ENCODE measurements around the gene ATP2B1. TPM values are rescaled to one million over a fixed set of nuclear protein-coding genes. Genes with fewer than 3 reads are reported as not detected.

ATP2B1 gene
- total and polyA plus RNA-seq, 2 of the 13 experiments (the other 11 are each of a cell fraction or from before 2014, with no cell fraction given) = 12.1 to 60.2 TPM

GRCh38 chr12:89709995-89710872 lies 1.6 kb upstream of the ATP2B1 start (continued):
- no peak for TF ChIP-seq PATZ1 (CRISPR knock-in tag; IDR thresholded peaks at IDR 0.05)
- no peak for TF ChIP-seq ZNF451 (CRISPR knock-in tag; IDR thresholded peaks at IDR 0.05)
- no peak for TF ChIP-seq JUN (CRISPR knock-in tag; IDR thresholded peaks at IDR 0.05)
- TF ChIP-seq HNRNPUL1 (IDR thresholded peaks at IDR 0.05; ENCODE audit: low read depth, low read length) = no peak
- TF ChIP-seq SP5 (CRISPR knock-in tag; IDR thresholded peaks at IDR 0.05; ENCODE audit: borderline replicate concordance, low read depth) = no peak
- peak; percentile 45; the same call in 1 of the 2 replicates for TF ChIP-seq KMT2B (CRISPR knock-in tag; IDR thresholded peaks at IDR 0.05)
- 0 out of 2 replicates have a peak, but pooled peaks have one; percentile 36 for TF ChIP-seq ZNF839 (CRISPR knock-in tag; IDR thresholded peaks at IDR 0.05; ENCODE audit: borderline replicate concordance)

DNA sequence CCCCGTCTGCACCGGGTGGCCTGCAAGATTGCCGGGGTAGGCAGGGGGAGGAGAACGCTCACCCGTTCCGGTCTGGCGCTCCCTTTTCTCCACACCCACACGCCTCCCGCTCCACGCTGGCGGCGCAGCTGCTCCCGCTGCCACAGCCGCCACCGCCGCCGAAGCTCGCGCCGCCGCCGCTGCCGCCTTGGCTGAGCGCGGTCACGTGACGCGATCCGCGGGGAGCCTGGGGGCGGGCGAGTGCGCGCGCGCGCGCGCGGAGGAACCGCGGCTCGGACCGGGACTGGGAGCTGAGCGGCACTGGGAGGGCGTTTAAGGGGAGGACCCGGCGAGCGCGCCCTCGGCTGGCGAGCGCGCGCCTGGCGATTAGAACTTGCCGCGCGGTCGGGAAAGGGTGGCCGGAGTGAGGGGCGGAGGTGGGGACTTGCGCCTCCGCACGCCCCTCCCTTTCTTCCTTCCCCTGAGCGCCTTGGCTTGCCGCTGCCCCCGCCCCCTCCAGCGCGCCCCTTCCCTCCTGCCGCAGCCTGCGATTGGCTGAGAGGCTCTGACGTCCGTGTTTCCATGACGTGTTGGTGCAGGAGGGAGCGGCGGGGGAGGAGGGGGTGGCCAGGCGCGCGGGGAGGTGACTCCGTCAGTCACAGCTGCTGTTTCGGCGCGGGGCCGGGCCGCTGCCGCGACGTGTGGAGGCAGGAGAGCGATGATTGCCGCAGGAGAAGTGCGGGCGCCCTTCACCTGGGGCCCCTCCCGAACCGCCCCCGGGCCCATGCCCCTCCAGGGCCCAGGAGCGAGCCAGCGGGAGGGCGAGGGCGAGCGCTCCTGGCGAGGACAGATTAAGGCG lies 738 bp upstream of the ATP2B1 start:
- Histone ChIP-seq H3K4me1 (ENCODE audit: insufficient read depth, low read length) (peaks cover 31% of the 10 kb centered on the region), H3K36me3 (replicated peaks in 1 of 2; ENCODE audit: control insufficient read depth in 1 of 2, insufficient read depth in 2 of 2, low read length in 2 of 2) (no peaks in the 10 kb centered on the region), H3K9ac (ENCODE audit: insufficient read depth, low read depth, low read length) (peak overlapping the region; percentile 98), H3K4me3 (replicated peaks in 1 of 3; ENCODE audit: insufficient read depth in 1 of 3, low read depth in 2 of 3, low read length in 3 of 3) (peak overlapping the region; percentile 84 to 95 (median 95); a peak in 5 of 6 replicates), H4K20me1 (ENCODE audit: insufficient read depth, low read length) (peaks cover 20% of the 10 kb centered on the region; the same call in 1 of the 2 replicates), H3K27me3 (ENCODE audit: control insufficient read depth in 1 of 2, insufficient read depth in 2 of 2, low read length in 2 of 2) (no peaks in the 10 kb centered on the region; a peak in 1 of 5 replicates), H3K27ac (ENCODE audit: extremely low read length, insufficient read depth, low read length) (peak overlapping the region; percentile 99), H3K4me2 (ENCODE audit: low read depth, low read length) (peak overlapping the region; percentile 95), H3K79me2 (ENCODE audit: insufficient read depth, low read length) (peaks cover 40% of the 10 kb centered on the region), H3K9me3 (ENCODE audit: low read length) (no peaks in the 10 kb centered on the region), H2AFZ (ENCODE audit: low read length) (no peak overlapping the region)
- CTCF ChIA-PET (ENCODE audit: low intra/inter-chr PET ratio, low total read pairs) = no interaction called here
- DNase-seq (ENCODE audit: low spot score) (peak; percentile 94), FAIRE-seq (peak; percentile 82), ATAC-seq (peak; percentile 80)
- no CpG with 5 or more reads among the region's 103 CpGs for WGBS (ENCODE audit: low lambda C conversion rate)
- no TSS peak for BruUV-seq (replicated peaks)
- POLR2A ChIA-PET = interaction anchor here (0.6 to 3.0 kb wide), 10 partner anchors 15 to 356 kb away, joined by 3 to 22 read pairs (median 4); partner anchors contain the start of genes DUSP6 and GALNT4
- intact Hi-C loops (cut with micrococcal nuclease; ENCODE audit: unreplicated experiment) (loop anchor here (2.0 to 10.0 kb wide), 4 partner anchors 62 to 355 kb away; partner anchors contain the start of gene DUSP6), in situ Hi-C loops (cut with HindIII; ENCODE audit: extremely low pct_ligation_motif_present, low pct_unique_long_range_greater_than_20kb) (loop anchor here (10.0 kb wide), 1 partner anchor 165 kb away; no protein-coding TSS in a partner anchor)
- TF ChIP-seq CCDC6 (CRISPR knock-in tag; IDR thresholded peaks at IDR 0.05) (no peak), RXRA (CRISPR knock-in tag; IDR thresholded peaks at IDR 0.05) (peak; percentile 47; the same call in 1 of the 2 replicates), HNRNPK (IDR thresholded peaks at IDR 0.05; ENCODE audit: low read depth, low read length, poor library complexity, severe bottlenecking) (peak; percentile 84), DBP (CRISPR knock-in tag; IDR thresholded peaks at IDR 0.05; ENCODE audit: not compliant biosample characterization) (peak; percentile 42), KAT7 (CRISPR knock-in tag; IDR thresholded peaks at IDR 0.05; ENCODE audit: borderline replicate concordance) (peak; percentile 31; the same call in 1 of the 2 replicates), GATAD1 (CRISPR knock-in tag; IDR thresholded peaks at IDR 0.05) (peak; percentile 58; the same call in 1 of the 2 replicates), IKZF4 (CRISPR knock-in tag; IDR thresholded peaks at IDR 0.05; ENCODE audit: borderline replicate concordance, low read depth, not compliant biosample characterization) (peak; percentile 60), ZNF569 (CRISPR knock-in tag; IDR thresholded peaks at IDR 0.05; ENCODE audit: borderline replicate concordance) (0 out of 2 replicates have a peak, but pooled peaks have one; percentile 53), TFAP4 (IDR thresholded peaks at IDR 0.05; ENCODE audit: borderline replicate concordance, low read depth) (peak; percentile 84; the same call in 1 of the 2 replicates)
